Esophagus squamous epithelium (tissue), 5 donors: ENCODE measurements around the gene TBC1D1. TPM values are rescaled to one million over a fixed set of nuclear protein-coding genes. Genes with fewer than 3 reads are reported as not detected.
"Not testable (repeated sequence)": the region's sequence is repeated elsewhere in the genome, so short reads cannot be mapped to it uniquely, and the experiment has no call there.

Experiments
- DNase-seq: peaks from one replicate; lab custom pipeline; 2025; lab: John Stamatoyannopoulos, UW
- H3K27ac ChIP-seq, 4 donors: fragments of 200-600 bp; sonication (generic); one replicate each; pipeline ENCODE4 v1.5.1; 2016 to 2019; ENCODE audit warnings: mild to moderate bottlenecking in 1 of 4
- H3K27me3 ChIP-seq, 4 donors: fragments of 200-600 bp; sonication (generic); 1 replicate in 3 of 4; 2 replicates in 1 of 4; pipeline versions ENCODE4 v1.5.1 to v1.6.0; 2017 to 2021; ENCODE audit warnings: antibody characterized with exemption in 1 of 4
- H3K36me3 ChIP-seq, 3 donors: fragments of 200-600 bp; sonication (generic); one replicate each; pipeline ENCODE4 v1.5.1; 2016 to 2019
- H3K4me1 ChIP-seq, 3 donors: fragments of 200-600 bp; sonication (generic); one replicate each; pipeline ENCODE4 v1.5.1; 2017 to 2019
- H3K4me3 ChIP-seq, 4 donors: fragments of 200-600 bp; sonication (generic); 1 replicate in 3 of 4; 2 replicates in 1 of 4; pipeline ENCODE4 v1.5.1; 2016 to 2019; ENCODE audit warnings: mild to moderate bottlenecking in 2 of 4, moderate library complexity in 1 of 4
- H3K9me3 ChIP-seq, 3 donors: fragments of 200-600 bp; sonication (generic); one replicate each; pipeline ENCODE4 v1.5.1; 2016 to 2019
- POLR2A ChIP-seq, 4 donors: fragments of 450-650 bp; IDR thresholded peaks; one replicate each; pipeline ENCODE4 v1.6.1; 2017; ENCODE audit warnings: antibody characterized with exemption in 4 of 4, mild to moderate bottlenecking in 4 of 4, moderate library complexity in 3 of 4
- WGBS, 2 donors: methylation state at CpG; one replicate each; pipeline ENCODE4 v1.1.5; 2018; 5-methylcytosine and 5-hydroxymethylcytosine counted together
- intact Hi-C: fragments of 100-400 bp; cut with DNase I; formaldehyde crosslinking; loops from one replicate; pipeline ENCODE4 v1.15.0; 2022
- total RNA-seq, 4 donors: library from RNA; depleted of rRNA; stranded (reverse); fragments of >200 nt; gene quantifications; one replicate each; pipeline ENCODE4 v1.1.0, GENCODE V29; 2016
- TF ChIP-seq, protein P1 (sequence below), 6 experiments: fragments of 450-650 bp in 4 of 6; fragments of 200-600 bp in 2 of 6; sonication (generic) in 2 of 6; IDR thresholded peaks; one replicate each; pipeline ENCODE4 v1.5.1; 2016 to 2019; ENCODE audit warnings: antibody characterized with exemption in 6 of 6, mild to moderate bottlenecking in 4 of 6, moderate library complexity in 4 of 6
- donor health status: DM: yes; HTN: yes; CAD: no.

The TBC1D1 gene
- total RNA-seq, 4 donors from 2014 or later = 6.9 to 44.6 (median 25.6) TPM

DNA sequence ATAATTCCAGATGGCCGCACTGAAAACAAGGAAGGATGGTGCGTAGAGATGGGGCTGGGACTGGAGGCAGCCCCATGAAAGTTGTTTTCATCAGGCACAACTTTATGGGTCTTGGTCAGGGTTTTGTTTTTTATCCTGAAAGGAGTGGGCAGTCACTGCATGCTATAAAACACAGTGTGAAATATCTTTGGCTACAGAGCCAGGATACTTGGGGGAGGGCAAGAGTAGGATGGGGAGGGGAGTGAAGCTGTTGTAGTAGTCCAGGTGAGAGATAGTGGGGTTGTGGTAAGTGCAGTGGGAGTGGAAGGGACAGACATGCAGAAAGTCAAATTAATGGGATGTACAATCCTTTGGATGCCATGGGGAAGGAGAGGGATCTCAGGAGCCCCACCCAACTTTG, 125.8 kb downstream of the TBC1D1 start:
- Histone ChIP-seq H3K4me1 (peaks cover 0 to 13% (median 5%) of the 10 kb centered on the region in 3 donors), H3K9me3 (no peaks in the 10 kb centered on the region), H3K27ac (no peak overlapping the region), H3K27me3 (no peaks in the 10 kb centered on the region), H3K4me3 (no peak overlapping the region), H3K36me3 (peaks cover 0 to 37% (median 0%) of the 10 kb centered on the region in 3 donors)
- no peak for DNase-seq
- 97 to 100% methylated on average over 2 of the region's 2 CpGs for WGBS, 2 donors
- TF ChIP-seq, protein P1, sequence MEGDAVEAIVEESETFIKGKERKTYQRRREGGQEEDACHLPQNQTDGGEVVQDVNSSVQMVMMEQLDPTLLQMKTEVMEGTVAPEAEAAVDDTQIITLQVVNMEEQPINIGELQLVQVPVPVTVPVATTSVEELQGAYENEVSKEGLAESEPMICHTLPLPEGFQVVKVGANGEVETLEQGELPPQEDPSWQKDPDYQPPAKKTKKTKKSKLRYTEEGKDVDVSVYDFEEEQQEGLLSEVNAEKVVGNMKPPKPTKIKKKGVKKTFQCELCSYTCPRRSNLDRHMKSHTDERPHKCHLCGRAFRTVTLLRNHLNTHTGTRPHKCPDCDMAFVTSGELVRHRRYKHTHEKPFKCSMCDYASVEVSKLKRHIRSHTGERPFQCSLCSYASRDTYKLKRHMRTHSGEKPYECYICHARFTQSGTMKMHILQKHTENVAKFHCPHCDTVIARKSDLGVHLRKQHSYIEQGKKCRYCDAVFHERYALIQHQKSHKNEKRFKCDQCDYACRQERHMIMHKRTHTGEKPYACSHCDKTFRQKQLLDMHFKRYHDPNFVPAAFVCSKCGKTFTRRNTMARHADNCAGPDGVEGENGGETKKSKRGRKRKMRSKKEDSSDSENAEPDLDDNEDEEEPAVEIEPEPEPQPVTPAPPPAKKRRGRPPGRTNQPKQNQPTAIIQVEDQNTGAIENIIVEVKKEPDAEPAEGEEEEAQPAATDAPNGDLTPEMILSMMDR (IDR thresholded peaks at IDR 0.05) = no peak
- TF ChIP-seq POLR2A (IDR thresholded peaks at IDR 0.05) = no peak
- intact Hi-C loops = no loop called here

DNA sequence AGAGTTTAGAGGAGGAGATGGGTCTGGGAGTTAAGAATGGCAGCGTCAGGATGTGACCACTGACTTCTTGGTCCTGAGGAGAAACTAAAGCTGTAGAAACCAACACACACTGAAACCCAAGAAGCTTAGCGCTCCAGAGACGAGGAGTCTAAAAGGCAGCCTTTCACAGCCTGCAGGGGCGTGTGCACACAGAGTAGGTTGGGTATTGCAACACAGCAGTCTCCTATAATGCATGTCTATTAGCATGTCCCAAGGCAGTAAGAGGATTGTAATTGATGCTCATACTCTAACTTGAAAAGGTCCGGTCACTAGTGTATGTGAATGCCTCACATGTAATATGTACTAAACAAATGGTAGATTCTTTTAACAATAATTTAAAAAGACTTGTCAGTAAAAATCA, 126.7 kb downstream of the TBC1D1 start:
- Histone ChIP-seq H3K4me3 (no peak overlapping the region), H3K36me3 (peaks cover 0 to 45% (median 0%) of the 10 kb centered on the region in 3 donors), H3K27me3 (no peaks in the 10 kb centered on the region), H3K27ac (no peak overlapping the region), H3K4me1 (peaks cover 0 to 13% (median 5%) of the 10 kb centered on the region in 3 donors), H3K9me3 (no peaks in the 10 kb centered on the region)
- WGBS, 2 donors = 74 to 88% methylated on average over 5 of the region's 5 CpGs
- DNase-seq = no peak
- TF ChIP-seq POLR2A (IDR thresholded peaks at IDR 0.05) = no peak
- TF ChIP-seq, protein P1 (IDR thresholded peaks at IDR 0.05) = no peak
- intact Hi-C loops = no loop called here

DNA sequence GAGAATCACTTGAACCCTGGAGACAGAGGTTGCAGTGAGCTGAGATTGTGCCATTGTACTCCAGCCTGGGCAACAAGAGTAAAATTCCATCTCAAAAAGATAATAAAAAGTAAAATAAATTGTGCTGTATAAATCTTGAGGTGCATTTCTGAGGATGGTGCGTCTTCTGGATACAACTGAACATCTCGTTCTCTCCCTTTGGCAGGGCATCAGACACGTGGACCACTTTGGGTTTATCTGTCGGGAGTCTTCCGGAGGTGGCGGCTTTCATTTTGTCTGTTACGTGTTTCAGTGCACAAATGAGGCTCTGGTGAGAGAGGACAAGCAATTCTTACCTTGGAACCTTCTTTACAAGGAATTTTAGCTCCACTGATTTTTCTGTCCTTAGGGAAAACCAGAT, 129.5 kb downstream of the TBC1D1 start:
- DNase-seq = no peak
- no peak overlapping the region for H3K4me3 ChIP-seq
- H3K36me3 ChIP-seq = peaks cover 0 to 34% (median 0%) of the 10 kb centered on the region in 3 donors
- H3K9me3 ChIP-seq = no peaks in the 10 kb centered on the region
- intact Hi-C loops = loop anchor here (10.0 kb wide), 1 partner anchor 116 kb away; no protein-coding TSS in a partner anchor
- TF ChIP-seq, protein P1 (IDR thresholded peaks at IDR 0.05) = no peak
- TF ChIP-seq POLR2A (IDR thresholded peaks at IDR 0.05) = no peak
- H3K4me1 ChIP-seq = peaks cover 0 to 5% (median 0%) of the 10 kb centered on the region in 3 donors
- no peak overlapping the region for H3K27ac ChIP-seq
- H3K27me3 ChIP-seq = no peaks in the 10 kb centered on the region
- 85 to 94% methylated on average over 7 of the region's 7 CpGs for WGBS, 2 donors

DNA sequence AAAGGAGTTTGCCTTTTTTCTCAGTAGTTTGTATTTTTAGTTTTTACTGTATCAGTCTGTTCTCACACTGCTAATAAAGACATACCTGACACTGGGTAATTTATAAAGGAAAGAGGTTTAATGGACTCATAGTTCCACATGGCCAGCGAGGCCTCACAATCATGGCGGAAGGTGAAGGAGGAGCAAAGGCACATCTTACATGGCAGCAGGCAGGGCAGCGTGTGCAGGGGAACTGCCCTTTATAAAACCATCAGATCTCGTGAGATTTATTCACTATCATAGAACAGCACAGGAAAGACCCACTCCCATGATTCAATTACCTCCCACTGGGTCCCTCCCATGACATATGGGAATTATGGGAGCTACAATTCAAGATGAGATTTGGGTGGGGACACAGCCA, 130.1 kb downstream of the TBC1D1 start:
- H3K9me3 ChIP-seq, DNase-seq, H3K27ac ChIP-seq, H3K4me3 ChIP-seq, H3K4me1 ChIP-seq, H3K27me3 ChIP-seq: not testable (repeated sequence)
- H3K36me3 ChIP-seq = peaks cover 0 to 35% (median 0%) of the 10 kb centered on the region in 3 donors
- intact Hi-C loops = loop anchor here (10.0 kb wide), 1 partner anchor 116 kb away; no protein-coding TSS in a partner anchor
- 97 to 98% methylated on average over 4 of the region's 4 CpGs for WGBS, 2 donors

DNA sequence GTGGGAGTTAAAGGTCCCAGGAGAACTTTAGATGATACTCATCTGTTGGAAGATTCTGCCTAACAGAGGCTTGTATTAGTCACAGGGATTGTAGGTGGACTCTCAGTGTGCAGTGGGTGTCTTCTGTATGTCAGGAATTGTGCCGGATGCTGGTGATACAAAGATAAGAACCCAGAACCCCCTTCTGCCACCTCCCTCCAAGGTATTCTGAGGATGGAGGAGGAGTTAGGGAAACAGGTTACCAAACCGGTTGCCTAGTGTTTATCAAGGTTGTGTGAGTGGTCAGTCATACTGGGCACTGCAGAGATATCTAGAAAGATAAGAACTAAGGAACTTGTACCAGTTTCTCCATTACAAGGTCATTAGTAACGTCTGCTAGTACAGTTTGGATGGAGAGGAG, 130.9 kb downstream of the TBC1D1 start:
- Histone ChIP-seq H3K4me3 (no peak overlapping the region), H3K27me3 (no peaks in the 10 kb centered on the region), H3K4me1 (no peaks in the 10 kb centered on the region), H3K9me3 (no peaks in the 10 kb centered on the region), H3K36me3 (peaks cover 0 to 31% (median 0%) of the 10 kb centered on the region in 3 donors), H3K27ac (no peak overlapping the region)
- 90 to 96% methylated on average over 2 to 3 of the region's 3 CpGs for WGBS, 2 donors
- TF ChIP-seq, protein P1 (IDR thresholded peaks at IDR 0.05) = no peak
- TF ChIP-seq POLR2A (IDR thresholded peaks at IDR 0.05) = no peak
- DNase-seq = no peak
- intact Hi-C loops = loop anchor here (10.0 kb wide), 1 partner anchor 117 kb away; no protein-coding TSS in a partner anchor
